K562 (cell line): ENCODE results near the gene SCYGR8. TPM values are rescaled to one million over a fixed set of nuclear protein-coding genes. Genes with fewer than 3 reads are reported as not detected.

Experiments
- ATAC-seq: fragments of 200-7000 bp; cut with Tn5 transposase; 3 replicates; pipeline ENCODE4 v1.9.1; 2020; ENCODE audit warnings: moderate library complexity
- BruUV-seq: library from RNA; stranded (reverse); fragments of 400-500 nt; replicated peaks from 2 replicates; lab custom pipeline; 2021; lab: Mats Ljungman, UMichigan
- CTCF ChIA-PET: fragments of 300-600 bp; formaldehyde crosslinking; extraction: SDS; loops from one replicate; lab custom pipeline; 2021; ENCODE audit warnings: low intra/inter-chr PET ratio; lab: Yijun Ruan, JAX
- POLR2A ChIA-PET: fragments of 300-600, 350-650 bp; sonication (Branson Sonifier 250); formaldehyde crosslinking; extraction: SDS; loops from one replicate; lab custom pipeline; 2021; ENCODE audit warnings: antibody characterized with exemption, inconsistent platforms; lab: Yijun Ruan, JAX
- DNase-seq, 4 experiments: peaks; one replicate each; pipeline versions ENCODE4 v3.0.0 to v3.0.0-alpha.2; 2011 to 2018; ENCODE audit warnings: low spot score in 3 of 4, mixed read lengths in 3 of 4; ENCODE audit errors: extremely low read depth in 1 of 4
- FAIRE-seq: peaks from 2 replicates; lab custom pipeline; 2011; peaks lifted over from hg19 to GRCh38; lab: Jason Lieb, UNC
- H2AFZ ChIP-seq: 2 replicates; pipeline ENCODE4 v1.6.0; 2011; ENCODE audit warnings: low read depth, low read length, control low read depth, inconsistent platforms
- H3K27ac ChIP-seq: fragments of 200-600 bp; 3 replicates; pipeline ENCODE4 v1.8.0; 2011; ENCODE audit warnings: low read depth, mild to moderate bottlenecking, control low read depth, inconsistent platforms, low read length, moderate library complexity, mixed read lengths; ENCODE audit errors: extremely low read depth
- H3K27me3 ChIP-seq, 2 experiments: fragments of 300-600 bp in 1 of 2; 2 replicates in 1 of 2; 3 replicates in 1 of 2; pipeline versions ENCODE4 v1.6.0 to v1.8.0; 2011; ENCODE audit warnings: inconsistent platforms in 2 of 2, low read length in 2 of 2, mild to moderate bottlenecking in 1 of 2, mixed read lengths in 1 of 2, moderate library complexity in 1 of 2; ENCODE audit not compliant: control insufficient read depth in 2 of 2, insufficient read depth in 2 of 2
- H3K36me3 ChIP-seq: fragments of 300-600 bp; 3 replicates; pipeline ENCODE4 v1.8.0; 2011; ENCODE audit warnings: mild to moderate bottlenecking, low read length, inconsistent platforms; ENCODE audit not compliant: control insufficient read depth, insufficient read depth
- H3K4me1 ChIP-seq, 2 experiments: fragments of 200-600 bp in 1 of 2; replicated peaks in 1 of 2; 2 replicates in 1 of 2; 3 replicates in 1 of 2; pipeline versions ENCODE4 v1.5.1 to v1.8.0; 2011; ENCODE audit warnings: inconsistent platforms in 2 of 2, low read length in 2 of 2, mild to moderate bottlenecking in 1 of 2, mixed read lengths in 1 of 2, moderate library complexity in 1 of 2; ENCODE audit not compliant: control insufficient read depth in 2 of 2, insufficient read depth in 2 of 2
- H3K4me2 ChIP-seq: 2 replicates; pipeline ENCODE4 v1.6.1; 2011; ENCODE audit warnings: low read length, control low read depth, inconsistent platforms, mixed read lengths; ENCODE audit not compliant: insufficient read depth
- H3K4me3 ChIP-seq: fragments of 200-600 bp; sonication (generic), shearing (Covaris generic); 2 replicates; pipeline ENCODE4 v1.5.1; 2016; ENCODE audit warnings: control low read depth, inconsistent platforms
- H3K79me2 ChIP-seq: fragments of 200-600 bp; 3 replicates; pipeline ENCODE4 v1.8.0; 2011; ENCODE audit warnings: low read length, inconsistent platforms; ENCODE audit not compliant: control insufficient read depth, insufficient read depth
- H3K9ac ChIP-seq, 2 experiments: 2 replicates each; pipeline versions ENCODE4 v1.6.0 to v1.6.1; 2011; ENCODE audit warnings: low read depth in 2 of 2, low read length in 2 of 2, control low read depth in 1 of 2, inconsistent platforms in 1 of 2, mild to moderate bottlenecking in 1 of 2, mixed read lengths in 1 of 2; ENCODE audit not compliant: insufficient read depth in 1 of 2
- H3K9me1 ChIP-seq: one replicate; pipeline ENCODE4 v1.6.0; 2011; ENCODE audit warnings: inconsistent platforms, mild to moderate bottlenecking, low read length, moderate library complexity; ENCODE audit not compliant: control insufficient read depth, insufficient read depth
- H3K9me3 ChIP-seq: replicated peaks from 2 replicates; pipeline ENCODE4 v1.5.1; 2011; ENCODE audit warnings: low read depth, low read length, inconsistent platforms; ENCODE audit not compliant: control insufficient read depth, insufficient read depth
- H4K20me1 ChIP-seq: replicated peaks from 2 replicates; pipeline ENCODE4 v1.6.1; 2011; ENCODE audit warnings: low read length, inconsistent platforms, mixed read lengths; ENCODE audit not compliant: control insufficient read depth, insufficient read depth
- CBFB ChIP-seq: sonication (generic); formaldehyde crosslinking; IDR thresholded peaks from 2 replicates; pipeline ENCODE4 v1.4.0; 2020; ENCODE audit warnings: mild to moderate bottlenecking, missing genetic modification reagents
- DACH1 ChIP-seq: fragments of 450-650 bp; IDR thresholded peaks from 2 replicates; pipeline ENCODE4 v1.6.1; 2018; ENCODE audit not compliant: partially characterized antibody
- HDAC8 ChIP-seq: fragments of 450-650 bp; IDR thresholded peaks from 2 replicates; pipeline ENCODE4 v1.6.1; 2016; ENCODE audit warnings: mild to moderate bottlenecking, missing genetic modification characterization, moderate library complexity, missing compliant biosample characterization
- MIER1 ChIP-seq: fragments of 450-650 bp; IDR thresholded peaks from 2 replicates; pipeline ENCODE4 v1.6.1; 2016; ENCODE audit warnings: antibody characterized with exemption, mild to moderate bottlenecking, low read depth
- PCBP2 ChIP-seq: fragments of 200-400 bp; formaldehyde crosslinking; IDR thresholded peaks from 2 replicates; pipeline ENCODE4 v1.6.1; 2018; ENCODE audit warnings: low read length, low read depth, mild to moderate bottlenecking, moderate library complexity; ENCODE audit not compliant: poor library complexity, severe bottlenecking
- SMAD3 ChIP-seq: fragments of 450-650 bp; formaldehyde crosslinking; conservative IDR thresholded peaks from 2 replicates; pipeline ENCODE4 v1.4.0; 2020; ENCODE audit warnings: mild to moderate bottlenecking
- ZFP91 ChIP-seq: sonication (generic); formaldehyde crosslinking; IDR thresholded peaks from 2 replicates; pipeline ENCODE4 v1.8.0; 2022; ENCODE audit warnings: mild to moderate bottlenecking, missing genetic modification reagents
- ZNF24 ChIP-seq: fragments of 450-650 bp; IDR thresholded peaks from 2 replicates; pipeline ENCODE4 v1.6.1; 2016
- ZNF551 ChIP-seq: fragments of 250-450 bp; sonication (Bioruptor Pico); IDR thresholded peaks from 2 replicates; pipeline ENCODE4 v1.5.0; 2021; ENCODE audit warnings: mild to moderate bottlenecking, moderate library complexity
- ZNF785 ChIP-seq: fragments of 250-450 bp; sonication (Bioruptor Pico); IDR thresholded peaks from 2 replicates; pipeline ENCODE4 v1.4.0; 2020; ENCODE audit warnings: mild to moderate bottlenecking
- WGBS: fragments of 100-300 bp; shearing (Covaris generic); methylation state at CpG from one replicate; pipeline ENCODE4 v1.1.6; 2016; ENCODE audit warnings: low coverage, mixed read lengths; ENCODE audit not compliant: insufficient coverage; ENCODE audit errors: missing lambda C conversion rate; 5-methylcytosine and 5-hydroxymethylcytosine counted together
- in situ Hi-C: fragments of 300-500 bp; cut with MboI; formaldehyde crosslinking; loops from 4 replicates; pipeline ENCODE4 v1.15.0; 2018; ENCODE audit warnings: inconsistent platforms, mixed read lengths
- intact Hi-C: fragments of 100-400 bp; cut with micrococcal nuclease; formaldehyde crosslinking; loops from 2 replicates; pipeline ENCODE4 v1.14.2; 2022
- polyA plus RNA-seq, 8 experiments: library from polyadenylated mRNA; depleted of rRNA in 4 of 8; stranded (reverse) in 5 of 8; unstranded in 3 of 8; fragments of >200 nt; fragmentation: Nextera tagmentation in 2 of 8; fragmentation: Illumina TruSeq in 1 of 8; extraction: Ambion mirVana in 2 of 8; extraction: Trizol in 1 of 8; gene quantifications; 2 replicates each; pipeline versions ENCODE4 v1.2.1 to v1.2.3, GENCODE V29; 2011 to 2014; ENCODE audit warnings: inconsistent platforms in 1 of 8, missing spikeins in 1 of 8
- total RNA-seq, 7 experiments: library from RNA; depleted of rRNA in 6 of 7; stranded (reverse); fragments of >200 nt in 6 of 7; fragmentation: Illumina TruSeq in 2 of 7; extraction: Trizol in 2 of 7; gene quantifications; 2 replicates each; pipeline versions ENCODE4 v1.2.1 to v1.2.3, GENCODE V29; 2011 to 2021; ENCODE audit warnings: low replicate concordance in 1 of 7

SCYGR8 gene
- total and polyA plus RNA-seq, 9 of the 15 experiments (the other 6 are each of a cell fraction or from before 2014, with no cell fraction given) = not detected

GRCh38 chr2:227761740-227762476 is 16.2 kb downstream of the SCYGR8 start:
- no peak for TF ChIP-seq MIER1
- 0% methylated on average over 6 of the region's 6 CpGs for WGBS
- Histone ChIP-seq H3K27me3 (no peaks in the 10 kb centered on the region; a peak in 1 of 5 replicates), H3K4me2 (no peak overlapping the region), H3K79me2 (no peaks in the 10 kb centered on the region), H3K4me1 (no peaks in the 10 kb centered on the region), H3K9me1 (no peaks in the 10 kb centered on the region), H3K9ac (no peak overlapping the region), H4K20me1 (no peaks in the 10 kb centered on the region), H3K27ac (no peak overlapping the region), H3K36me3 (no peaks in the 10 kb centered on the region), H3K9me3 (no peaks in the 10 kb centered on the region), H2AFZ (no peak overlapping the region), H3K4me3 (no peak overlapping the region)
- ChIA-PET CTCF (no interaction called here), POLR2A (no interaction called here)
- DNase-seq (no peak), FAIRE-seq (no peak), ATAC-seq (no peak)
- BruUV-seq = no TSS peak
- in situ Hi-C loops = loop anchor here (10.0 kb wide), 1 partner anchor 357 kb away; no protein-coding TSS in a partner anchor
- intact Hi-C loops = no loop called here

- Histone ChIP-seq H3K27ac (no peak overlapping the region), H3K9me3 (no peaks in the 10 kb centered on the region), H3K4me3 (no peak overlapping the region), H3K4me1 (peaks cover 0 to 4% of the 10 kb centered on the region in 2 experiments; a peak in 1 of 5 replicates), H4K20me1 (no peaks in the 10 kb centered on the region), H3K27me3 (peaks cover 0 to 10% of the 10 kb centered on the region in 2 experiments; a peak in 2 of 5 replicates), H3K79me2 (no peaks in the 10 kb centered on the region), H3K9me1 (no peaks in the 10 kb centered on the region), H2AFZ (no peak overlapping the region), H3K9ac (no peak overlapping the region), H3K36me3 (no peaks in the 10 kb centered on the region), H3K4me2 (no peak overlapping the region)
- no peak for ATAC-seq
- peak; percentile 19 for FAIRE-seq
- no peak for DNase-seq
- POLR2A ChIA-PET = no interaction called here
- in situ Hi-C loops (loop anchor here (10.0 kb wide), 1 partner anchor 361 kb away; no protein-coding TSS in a partner anchor), intact Hi-C loops (loop anchor here (1.0 to 5.0 kb wide), 6 partner anchors 107 to 733 kb away; no protein-coding TSS in a partner anchor)
- CTCF ChIA-PET = interaction anchor here (1.3 to 2.1 kb wide), 3 partner anchors 360 to 636 kb away, joined by 4 to 10 read pairs (median 10); no protein-coding TSS in a partner anchor
- no TSS peak for BruUV-seq
- no peak for TF ChIP-seq CBFB
- no peak for TF ChIP-seq PCBP2
- no peak for TF ChIP-seq SMAD3 (CRISPR knock-in tag)
- no peak for TF ChIP-seq ZNF785 (CRISPR knock-in tag)
- TF ChIP-seq ZNF551 (CRISPR knock-in tag) = no peak
- no peak for TF ChIP-seq HDAC8 (tag)
- TF ChIP-seq DACH1 = no peak
- no peak for TF ChIP-seq ZNF24
- no peak for TF ChIP-seq ZFP91
- 4% methylated on average over 4 of the region's 4 CpGs for WGBS
Measured at GRCh38 chr2:227765788-227766372, 20.2 kb downstream of the SCYGR8 start.
